RWPE2 (cell line): Measurements from ENCODE around the gene LAMTOR4.

ENCODE experiments used
- ATAC-seq: fragments of 200-7000 bp; cut with Tn5 transposase; 3 replicates; pipeline ENCODE4 v1.9.1; 2021; ENCODE audit warnings: low read depth
- DNase-seq: peaks from one replicate; pipeline ENCODE4 v3.0.0-alpha.2; 2020; ENCODE audit warnings: low spot score
- H3K27ac ChIP-seq: fragments of 450-650 bp; 2 replicates; pipeline ENCODE4 v1.5.1; 2017; ENCODE audit warnings: mild to moderate bottlenecking; ENCODE audit not compliant: poor library complexity, severe bottlenecking
- H3K27me3 ChIP-seq: fragments of 250-450 bp; sonication (Bioruptor Pico); 2 replicates; pipeline ENCODE4 v1.5.1; 2021; ENCODE audit warnings: mild to moderate bottlenecking, moderate library complexity; ENCODE audit not compliant: insufficient read depth, poor library complexity, severe bottlenecking
- H3K36me3 ChIP-seq: fragments of 250-450 bp; sonication (Bioruptor Pico); 2 replicates; pipeline ENCODE4 v1.5.1; 2020; ENCODE audit warnings: low read depth, mild to moderate bottlenecking, moderate library complexity
- H3K4me1 ChIP-seq: fragments of 250-450 bp; sonication (Bioruptor Pico); 2 replicates; pipeline ENCODE4 v1.5.1; 2021; ENCODE audit warnings: mild to moderate bottlenecking, moderate library complexity; ENCODE audit not compliant: insufficient read depth, poor library complexity, severe bottlenecking
- H3K4me3 ChIP-seq: fragments of 250-450 bp; sonication (Bioruptor Pico); 2 replicates; pipeline ENCODE4 v1.5.1; 2021; ENCODE audit warnings: mild to moderate bottlenecking, moderate library complexity; ENCODE audit not compliant: severe bottlenecking
- H3K9me3 ChIP-seq: fragments of 250-450 bp; sonication (Bioruptor Pico); 2 replicates; pipeline ENCODE4 v1.5.1; 2021; ENCODE audit warnings: mild to moderate bottlenecking, moderate library complexity; ENCODE audit not compliant: severe bottlenecking
- CTCF ChIP-seq: fragments of 450-650 bp; IDR thresholded peaks from one replicate; pipeline ENCODE4 v1.5.1; 2017; ENCODE audit warnings: mild to moderate bottlenecking, moderate library complexity; ENCODE audit not compliant: poor library complexity, severe bottlenecking

Gene LAMTOR4

GRCh38 chr7:100102950-100103840, 45.5 kb upstream of the LAMTOR4 start:
- no peak for TF ChIP-seq CTCF
- no peak overlapping the region for H3K27ac ChIP-seq
- H3K27me3 ChIP-seq = no peaks in the 10 kb centered on the region
- H3K4me3 ChIP-seq = no peak overlapping the region
- H3K9me3 ChIP-seq = no peaks in the 10 kb centered on the region
- peaks cover 4% of the 10 kb centered on the region for H3K4me1 ChIP-seq
- DNase-seq (no peak), ATAC-seq (no peak)
- peaks cover 40% of the 10 kb centered on the region for H3K36me3 ChIP-seq

GRCh38 chr7:100105534-100105933, 43.2 kb upstream of the LAMTOR4 start:
- Histone ChIP-seq H3K9me3 (no peaks in the 10 kb centered on the region), H3K27ac (no peak overlapping the region), H3K27me3 (no peaks in the 10 kb centered on the region), H3K4me3 (no peak overlapping the region), H3K36me3 (peaks cover 39% of the 10 kb centered on the region), H3K4me1 (no peaks in the 10 kb centered on the region)
- DNase-seq (no peak), ATAC-seq (no peak)
- no peak for TF ChIP-seq CTCF

GRCh38 chr7:100106633-100107032, 42.1 kb upstream of the LAMTOR4 start:
- no peak for ATAC-seq
- H3K27ac ChIP-seq = no peak overlapping the region
- no peaks in the 10 kb centered on the region for H3K4me1 ChIP-seq
- TF ChIP-seq CTCF = no peak
- H3K27me3 ChIP-seq = no peaks in the 10 kb centered on the region
- no peak for DNase-seq
- no peak overlapping the region for H3K4me3 ChIP-seq
- no peaks in the 10 kb centered on the region for H3K9me3 ChIP-seq
- H3K36me3 ChIP-seq = peaks cover 50% of the 10 kb centered on the region

- H3K4me1 ChIP-seq = no peaks in the 10 kb centered on the region
- H3K36me3 ChIP-seq = peaks cover 56% of the 10 kb centered on the region
- H3K27me3 ChIP-seq = no peaks in the 10 kb centered on the region
- DNase-seq (no peak), ATAC-seq (no peak)
- no peak overlapping the region for H3K27ac ChIP-seq
- no peak overlapping the region for H3K4me3 ChIP-seq
- H3K9me3 ChIP-seq = no peaks in the 10 kb centered on the region
- no peak for TF ChIP-seq CTCF
Measured at GRCh38 chr7:100107125-100107737, 41.5 kb upstream of the LAMTOR4 start.

- DNase-seq (no peak), ATAC-seq (no peak)
- H3K36me3 ChIP-seq = peaks cover 63% of the 10 kb centered on the region
- H3K4me3 ChIP-seq = no peak overlapping the region
- H3K27ac ChIP-seq = no peak overlapping the region
- TF ChIP-seq CTCF = no peak
- no peaks in the 10 kb centered on the region for H3K27me3 ChIP-seq
- no peaks in the 10 kb centered on the region for H3K4me1 ChIP-seq
- no peaks in the 10 kb centered on the region for H3K9me3 ChIP-seq
Measured at GRCh38 chr7:100107890-100108289, 40.8 kb upstream of the LAMTOR4 start.
